Measurements from ENCODE around the gene WNT9A.
A peak's percentile ranks its signal among the peaks of the same experiment; 100 is the strongest.
"Not testable (repeated sequence)": the region's sequence is repeated elsewhere in the genome, so short reads cannot be mapped to it uniquely, and the experiment has no call there.

Gene WNT9A

DNA sequence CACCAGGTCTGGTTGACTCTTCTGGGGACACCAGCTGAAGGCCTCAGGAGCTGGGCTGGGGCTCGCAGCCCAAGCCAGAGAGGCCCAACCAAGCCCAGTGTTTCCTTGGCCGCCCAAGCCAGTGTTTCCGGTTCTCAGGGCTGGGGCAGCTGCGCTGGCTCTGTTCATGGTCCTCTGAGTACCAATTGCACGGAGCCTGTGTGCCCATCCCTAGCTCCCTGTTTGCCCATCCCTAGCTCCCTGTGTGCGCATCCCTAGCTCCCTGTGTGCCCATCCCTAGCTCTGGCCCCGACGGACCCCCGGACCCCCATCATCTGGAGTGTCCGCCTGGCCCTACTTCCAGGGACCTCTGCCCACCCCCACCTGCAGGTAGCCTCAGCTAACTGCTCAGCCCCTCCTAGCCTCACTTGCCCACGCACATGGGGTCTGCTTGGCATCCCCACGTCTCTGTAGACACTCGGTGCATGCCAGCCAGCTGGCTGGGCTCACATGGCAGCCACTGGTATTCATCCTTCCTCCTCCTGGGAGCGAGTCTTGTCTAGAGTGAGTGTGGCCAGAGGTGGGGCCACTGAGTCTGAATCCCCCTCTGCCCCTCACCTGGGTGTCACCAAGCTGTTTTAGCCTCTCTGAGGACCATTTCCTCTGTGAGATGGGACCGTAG is 64.0 kb downstream of the WNT9A start:
- no peak for DNase-seq

DNA sequence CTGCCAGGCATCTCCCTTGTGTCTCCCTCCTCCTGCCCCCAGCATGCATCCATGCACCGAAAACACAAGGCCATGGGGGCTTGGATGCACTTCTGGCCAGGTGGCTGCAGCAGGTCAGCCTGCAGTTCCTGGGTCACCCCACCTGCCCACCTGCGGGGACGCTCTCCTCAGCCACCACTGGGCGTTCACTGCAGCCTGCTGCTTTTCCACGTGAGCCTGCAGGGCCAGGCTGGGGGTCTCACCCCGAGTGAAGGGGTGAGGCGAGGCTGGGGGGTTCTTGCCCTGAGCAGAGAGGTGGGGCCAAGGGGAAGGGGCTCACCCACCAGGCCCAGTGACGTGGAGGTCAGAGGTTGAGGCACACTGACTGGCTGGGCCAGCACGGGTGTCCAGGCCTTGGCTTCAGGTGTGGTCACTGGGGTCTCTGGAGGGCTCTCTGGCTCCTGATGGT is 64.6 kb downstream of the WNT9A start:
- DNase-seq: peak; percentile 2

DNA sequence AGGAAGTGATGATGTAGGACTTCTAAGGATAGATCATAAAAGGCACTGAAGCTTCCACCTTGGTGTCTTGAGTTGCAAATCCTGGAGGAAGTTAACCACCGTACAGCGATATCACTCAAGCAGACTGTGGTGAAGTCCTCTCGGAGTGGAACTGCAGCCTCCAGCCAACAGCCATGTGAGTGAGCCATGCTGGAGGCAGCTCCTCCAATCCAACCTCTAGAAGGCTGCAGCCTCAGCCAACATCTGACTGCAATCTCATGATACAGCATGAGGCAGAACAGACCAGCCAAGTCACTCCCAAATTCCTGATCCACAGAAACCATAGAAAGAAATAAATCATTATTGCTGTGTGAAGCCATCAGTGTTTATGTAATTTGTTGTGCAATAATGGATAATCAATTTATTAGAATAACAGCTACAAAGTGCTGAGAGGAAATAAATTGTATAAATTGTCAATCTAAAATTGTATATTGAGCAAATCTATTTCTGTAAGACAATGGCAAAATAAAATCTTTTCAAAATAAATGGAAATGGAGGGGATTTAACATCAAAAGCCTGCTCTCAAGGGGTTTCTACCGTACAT is 67.3 kb downstream of the WNT9A start:
- DNase-seq: no peak

DNA sequence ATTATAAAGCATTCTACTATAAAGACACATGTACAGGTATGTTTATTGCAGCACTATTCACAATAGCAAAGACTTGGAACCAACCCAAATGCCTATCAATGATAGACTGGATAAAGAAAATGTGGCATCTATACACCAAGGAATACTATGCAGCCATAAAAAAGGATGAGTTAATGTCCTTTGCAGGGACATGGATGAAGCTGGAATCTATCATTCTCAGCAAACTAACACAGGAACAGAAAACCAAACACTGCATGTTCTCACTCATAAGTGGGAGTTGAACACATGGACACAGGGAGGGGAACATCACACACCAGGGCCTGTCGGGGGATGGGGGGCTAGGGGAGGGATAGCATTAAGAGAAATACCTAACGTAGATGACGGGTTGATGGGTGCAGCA is 69.9 kb downstream of the WNT9A start:
- DNase-seq: not testable (repeated sequence)

DNA sequence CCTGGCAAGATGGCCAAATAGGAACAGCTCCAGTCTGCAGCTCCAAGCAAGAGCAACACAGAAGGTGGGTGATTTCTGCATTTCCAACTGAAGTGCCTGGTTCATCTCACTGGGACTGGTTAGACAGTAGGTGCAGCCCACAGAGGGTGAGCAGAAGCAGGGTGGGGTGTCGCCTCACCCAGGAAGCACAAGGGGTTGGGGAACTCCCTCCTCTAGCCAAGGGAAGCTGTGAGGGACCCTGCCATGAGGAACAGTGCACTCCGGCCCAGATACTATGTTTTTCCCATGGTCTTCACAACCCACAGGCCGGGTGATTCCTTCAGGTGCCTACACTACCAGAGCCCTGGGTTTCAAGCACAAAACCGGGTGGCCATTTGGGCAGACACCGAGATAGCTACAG is 75.8 kb downstream of the WNT9A start:
- DNase-seq: not testable (repeated sequence)

DNA sequence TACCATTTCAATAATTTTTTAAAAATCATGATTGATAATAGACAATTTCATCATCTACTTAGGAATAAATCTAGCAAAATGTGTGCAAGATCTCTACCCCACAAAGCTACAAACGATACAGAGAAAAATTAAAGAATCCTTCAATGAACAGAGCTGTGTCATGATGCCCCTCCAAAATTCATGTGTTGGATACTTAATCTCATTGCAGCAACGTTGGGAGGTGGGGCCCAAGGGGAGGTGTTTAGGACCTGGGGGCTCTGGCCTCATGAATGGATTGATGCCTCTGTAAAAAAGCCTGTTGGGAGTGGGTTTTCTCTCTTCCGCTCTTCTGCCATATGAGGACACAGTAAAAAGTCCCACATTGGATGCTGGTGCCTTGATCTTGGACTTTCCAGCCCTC is 77.4 kb downstream of the WNT9A start:
- DNase-seq: no peak

DNA sequence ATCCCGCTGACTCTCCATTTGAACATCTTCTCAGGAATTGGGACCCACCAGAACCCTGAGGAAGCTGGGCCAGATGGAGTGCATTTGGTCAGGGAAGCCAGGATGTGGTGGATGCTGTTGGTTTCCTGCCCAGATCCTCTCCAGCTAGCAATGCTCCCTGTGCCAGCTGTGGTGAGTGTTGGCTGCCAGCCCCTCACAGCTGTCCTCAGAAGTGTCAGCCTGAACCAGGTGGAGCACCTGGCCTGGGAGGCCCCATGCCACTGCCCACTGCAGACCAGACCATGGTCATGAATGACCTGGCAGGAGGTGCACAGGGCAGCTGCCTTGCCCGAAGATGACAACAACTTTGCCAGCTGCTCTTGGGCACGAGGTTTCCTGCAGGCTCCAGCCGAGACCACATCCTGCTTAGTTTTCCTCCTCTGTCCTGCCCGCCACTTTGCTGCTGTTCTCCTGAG is 77.9 kb downstream of the WNT9A start:
- peak; percentile 55 for DNase-seq

DNA sequence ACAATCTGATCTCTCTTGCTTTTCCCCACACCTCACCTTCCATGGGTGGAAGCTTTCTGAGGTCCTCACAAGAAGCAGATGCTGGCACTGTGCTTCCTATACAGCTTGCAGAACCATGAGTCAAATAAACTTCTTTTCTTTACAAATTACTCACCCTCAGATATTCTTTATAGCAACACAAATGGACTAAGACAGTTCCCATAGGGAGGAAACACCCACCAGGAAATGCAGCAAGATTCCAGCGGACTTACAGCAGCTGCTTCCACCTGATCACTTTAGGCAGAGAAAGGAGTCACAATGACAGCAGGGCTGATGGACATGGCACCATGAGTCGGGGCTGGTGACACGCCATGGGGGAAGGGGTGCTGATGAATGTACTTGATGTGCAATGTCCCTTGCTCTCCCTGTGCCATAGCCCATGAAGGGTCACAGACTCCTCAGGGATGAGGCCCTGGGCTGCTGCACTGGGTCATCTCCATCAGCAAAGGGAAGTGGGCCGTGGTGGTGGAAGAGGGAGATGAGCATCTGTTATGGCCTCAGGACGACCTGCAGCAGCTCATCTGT is 78.4 kb downstream of the WNT9A start:
- no peak for DNase-seq

Data from CD4-positive, alpha-beta T cell treated with Interleukin-17A for 4 hours (primary cell).